ENCODE measurements around the gene SHC1.
"Not testable (repeated sequence)": the region's sequence is repeated elsewhere in the genome, so short reads cannot be mapped to it uniquely, and the experiment has no call there.

Gene SHC1

DNA sequence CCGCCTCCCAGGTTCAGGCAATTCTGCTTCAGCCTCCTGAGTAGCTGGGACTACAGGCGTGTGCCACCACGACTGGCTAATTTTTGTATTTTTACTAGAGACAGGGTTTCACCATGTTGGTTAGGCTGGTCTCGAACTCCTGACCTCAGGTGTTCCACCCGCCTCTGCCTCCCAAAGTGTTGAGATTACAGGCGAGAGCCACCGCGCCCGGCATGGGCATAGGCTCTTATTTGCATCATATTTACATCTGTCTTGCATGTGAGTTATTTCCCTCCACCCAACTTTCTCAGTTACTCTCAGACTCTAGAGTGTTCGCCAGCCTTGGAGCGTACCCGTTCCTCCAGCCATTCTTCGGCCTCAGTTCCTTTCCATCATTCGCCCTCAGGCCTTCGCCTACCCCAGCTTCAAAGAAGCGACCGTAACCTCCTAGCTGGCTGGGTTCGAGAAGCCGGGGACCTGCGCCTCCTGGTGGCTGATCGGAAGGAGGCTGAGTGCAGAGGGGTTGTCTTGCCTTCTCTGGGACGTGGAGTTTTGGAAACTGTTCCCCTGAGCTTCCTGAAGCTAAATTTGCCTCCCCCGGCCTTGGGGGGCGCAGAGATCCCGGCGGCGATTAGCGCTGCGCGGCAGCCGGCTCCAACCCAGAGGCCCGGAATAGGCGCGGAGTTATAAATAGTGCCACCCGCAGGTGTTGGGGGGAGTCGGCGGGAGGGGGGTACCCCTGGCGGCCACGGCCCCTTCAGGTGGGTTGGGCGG lies 28.4 kb upstream of the SHC1 start:
- no peak for DNase-seq (ENCODE audit: low read depth)
- TF ChIP-seq, protein P1, sequence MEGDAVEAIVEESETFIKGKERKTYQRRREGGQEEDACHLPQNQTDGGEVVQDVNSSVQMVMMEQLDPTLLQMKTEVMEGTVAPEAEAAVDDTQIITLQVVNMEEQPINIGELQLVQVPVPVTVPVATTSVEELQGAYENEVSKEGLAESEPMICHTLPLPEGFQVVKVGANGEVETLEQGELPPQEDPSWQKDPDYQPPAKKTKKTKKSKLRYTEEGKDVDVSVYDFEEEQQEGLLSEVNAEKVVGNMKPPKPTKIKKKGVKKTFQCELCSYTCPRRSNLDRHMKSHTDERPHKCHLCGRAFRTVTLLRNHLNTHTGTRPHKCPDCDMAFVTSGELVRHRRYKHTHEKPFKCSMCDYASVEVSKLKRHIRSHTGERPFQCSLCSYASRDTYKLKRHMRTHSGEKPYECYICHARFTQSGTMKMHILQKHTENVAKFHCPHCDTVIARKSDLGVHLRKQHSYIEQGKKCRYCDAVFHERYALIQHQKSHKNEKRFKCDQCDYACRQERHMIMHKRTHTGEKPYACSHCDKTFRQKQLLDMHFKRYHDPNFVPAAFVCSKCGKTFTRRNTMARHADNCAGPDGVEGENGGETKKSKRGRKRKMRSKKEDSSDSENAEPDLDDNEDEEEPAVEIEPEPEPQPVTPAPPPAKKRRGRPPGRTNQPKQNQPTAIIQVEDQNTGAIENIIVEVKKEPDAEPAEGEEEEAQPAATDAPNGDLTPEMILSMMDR (IDR thresholded peaks at IDR 0.05; ENCODE audit: low read depth, low read length, missing control alignments), result peak; percentile 97
- H3K4me3 ChIP-seq (ENCODE audit: low read depth, low read length), result peak overlapping the region; percentile 73

DNA sequence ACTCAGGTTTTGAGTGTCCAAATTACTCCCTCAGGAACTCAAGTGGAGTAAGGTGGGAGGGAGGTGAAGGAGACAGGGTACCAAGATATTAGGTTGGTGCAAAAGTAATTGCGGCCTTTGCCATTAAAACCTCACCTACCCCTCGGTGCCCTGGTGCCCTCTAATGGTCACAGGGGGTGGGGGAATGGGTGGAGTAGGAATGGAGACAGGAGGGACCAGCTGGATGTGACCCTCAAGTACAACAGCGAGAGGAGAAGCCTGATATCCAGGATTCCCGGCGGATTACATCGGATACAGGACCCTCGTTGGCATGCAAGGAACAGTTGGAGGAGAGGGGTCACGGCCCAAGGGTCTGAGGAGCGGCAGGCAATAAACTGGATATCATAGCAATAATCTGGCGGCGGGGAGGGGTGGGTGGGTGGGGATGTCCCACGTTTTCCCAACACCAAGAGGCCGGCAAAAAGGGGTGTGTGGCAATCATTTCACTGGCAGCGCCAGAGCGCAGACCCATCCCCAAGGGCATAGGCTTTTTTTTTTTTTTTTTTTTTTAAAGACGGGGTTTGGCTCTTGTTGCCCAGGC lies 27.7 kb upstream of the SHC1 start:
- no peak for DNase-seq (ENCODE audit: low read depth)
- H3K4me3 ChIP-seq (ENCODE audit: low read depth, low read length), result peak overlapping the region; percentile 73
- TF ChIP-seq, protein P1 (IDR thresholded peaks at IDR 0.05; ENCODE audit: low read depth, low read length, missing control alignments), result peak; percentile 33

DNA sequence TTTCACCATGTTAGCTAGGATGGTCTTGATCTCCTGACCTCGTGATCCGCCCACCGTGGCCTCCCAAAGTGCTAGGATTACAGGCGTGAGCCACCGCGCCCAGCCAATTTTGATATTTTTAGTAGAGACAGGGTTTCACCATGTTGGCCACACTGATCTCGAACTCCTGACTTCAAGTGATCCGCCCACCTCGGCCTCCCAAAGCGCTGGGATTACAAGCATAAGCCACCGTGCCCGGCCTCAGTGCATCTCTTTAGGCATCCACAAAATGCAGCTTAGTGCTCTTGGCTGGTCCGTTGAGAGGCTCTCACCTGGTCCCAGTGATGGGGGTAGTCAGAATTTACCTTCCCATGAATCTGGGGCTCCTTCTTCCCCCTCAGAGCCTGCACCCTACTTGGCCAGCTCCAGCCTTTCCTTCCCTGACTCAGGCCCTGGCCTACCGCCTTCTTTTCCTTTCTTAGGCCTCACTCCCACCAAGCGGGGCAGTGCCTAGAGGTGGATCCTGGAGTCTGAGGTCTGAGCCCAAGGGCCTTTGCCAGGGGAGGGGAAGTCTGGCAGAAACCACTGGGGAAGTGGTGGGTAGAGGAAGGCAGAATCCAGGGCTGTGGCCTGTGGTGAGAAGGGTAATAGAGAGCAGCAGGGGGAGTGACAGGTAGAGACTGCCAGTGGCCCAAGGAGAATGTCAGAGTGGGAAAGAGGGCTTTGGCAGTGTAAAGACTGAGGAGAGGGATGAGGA lies 26.6 kb upstream of the SHC1 start:
- DNase-seq (ENCODE audit: low read depth), result no peak
- H3K4me3 ChIP-seq (ENCODE audit: low read depth, low read length), result no peak overlapping the region
- TF ChIP-seq, protein P1 (IDR thresholded peaks at IDR 0.05; ENCODE audit: low read depth, low read length, missing control alignments), result no peak

DNA sequence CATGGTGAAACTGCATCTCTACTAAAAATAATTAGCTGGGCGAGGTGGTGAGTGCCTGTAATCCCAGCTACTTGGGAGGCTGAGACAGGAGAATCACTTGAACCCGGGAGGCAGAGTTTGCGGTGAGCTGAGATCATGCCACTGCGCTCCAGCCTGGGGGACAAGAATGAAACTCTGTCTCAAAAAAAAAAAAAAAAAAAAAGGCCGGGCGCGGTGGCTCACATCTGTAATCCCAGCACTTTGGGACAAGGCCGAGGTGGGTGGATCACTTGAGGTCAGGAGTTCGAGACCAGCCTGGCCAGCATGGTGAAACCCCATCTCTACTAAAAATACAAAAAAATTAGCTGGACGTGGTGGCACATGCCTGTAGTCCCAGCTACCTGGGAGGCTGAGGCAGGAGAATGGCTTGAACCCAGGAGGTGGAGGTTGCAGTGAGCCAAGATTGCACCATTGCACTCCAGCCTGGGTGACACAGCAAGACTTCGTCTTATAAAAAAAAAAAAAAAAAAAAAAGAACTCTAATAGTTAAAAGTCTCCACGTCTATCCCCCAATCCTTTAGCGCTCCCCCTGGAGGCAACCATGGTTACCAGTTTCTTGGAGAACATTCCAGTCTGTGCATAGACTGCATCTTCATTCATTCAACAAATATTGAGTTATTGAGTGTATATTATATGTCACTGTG lies 24.9 kb upstream of the SHC1 start:
- H3K4me3 ChIP-seq (ENCODE audit: low read depth, low read length); DNase-seq (ENCODE audit: low read depth): not testable (repeated sequence)

DNA sequence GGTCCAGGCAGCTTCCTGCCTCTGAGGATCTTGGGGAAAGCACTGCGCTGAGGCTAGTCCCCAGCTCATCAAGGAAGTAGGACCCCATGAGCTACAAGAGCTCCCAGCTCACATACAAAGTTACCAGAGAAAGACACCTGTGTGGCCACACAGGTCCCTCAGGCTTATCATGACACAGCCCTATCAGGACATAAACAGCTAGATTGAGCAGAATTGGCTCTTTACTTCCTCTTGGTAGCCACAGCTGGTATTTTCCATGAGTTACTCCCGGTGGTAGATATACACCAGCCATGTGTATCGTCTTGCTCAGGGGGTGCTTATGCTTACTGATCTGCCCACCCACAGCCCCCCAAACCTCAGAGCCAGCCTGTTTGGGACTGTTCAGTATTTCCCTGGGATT lies 24.0 kb upstream of the SHC1 start:
- TF ChIP-seq, protein P1 (IDR thresholded peaks at IDR 0.05; ENCODE audit: low read depth, low read length, missing control alignments), result no peak
- no peak for DNase-seq (ENCODE audit: low read depth)

DNA sequence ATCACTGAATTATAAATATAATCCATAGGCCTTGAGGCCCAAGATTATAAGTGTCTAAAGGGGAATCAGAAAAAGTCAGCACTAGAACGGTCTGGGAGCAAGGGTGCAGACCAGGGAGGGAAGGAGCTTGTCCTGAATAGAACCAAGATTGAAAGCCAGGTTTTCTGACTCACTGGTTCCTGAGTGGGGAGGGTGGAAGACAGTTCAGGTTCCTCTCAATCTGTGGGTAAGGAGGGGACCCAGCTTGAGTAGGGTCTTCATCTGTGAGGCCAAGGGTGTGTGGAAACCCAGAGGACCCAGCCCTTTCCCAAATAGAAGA lies 23.7 kb upstream of the SHC1 start:
- TF ChIP-seq, protein P1 (IDR thresholded peaks at IDR 0.05; ENCODE audit: low read depth, low read length, missing control alignments), result no peak
- no peak for DNase-seq (ENCODE audit: low read depth)
- no peak overlapping the region for H3K4me3 ChIP-seq (ENCODE audit: low read depth, low read length)

More for the DNA sequence above, 24.0 kb upstream of the SHC1 start:
- no peak overlapping the region for H3K4me3 ChIP-seq (ENCODE audit: low read depth, low read length)
